Midbrain (tissue), 1 donor: ENCODE data around the gene TSPAN3.

Experiments
- DNase-seq: peaks from one replicate; lab custom pipeline; 2025; lab: John Stamatoyannopoulos, UW

Gene TSPAN3

DNA sequence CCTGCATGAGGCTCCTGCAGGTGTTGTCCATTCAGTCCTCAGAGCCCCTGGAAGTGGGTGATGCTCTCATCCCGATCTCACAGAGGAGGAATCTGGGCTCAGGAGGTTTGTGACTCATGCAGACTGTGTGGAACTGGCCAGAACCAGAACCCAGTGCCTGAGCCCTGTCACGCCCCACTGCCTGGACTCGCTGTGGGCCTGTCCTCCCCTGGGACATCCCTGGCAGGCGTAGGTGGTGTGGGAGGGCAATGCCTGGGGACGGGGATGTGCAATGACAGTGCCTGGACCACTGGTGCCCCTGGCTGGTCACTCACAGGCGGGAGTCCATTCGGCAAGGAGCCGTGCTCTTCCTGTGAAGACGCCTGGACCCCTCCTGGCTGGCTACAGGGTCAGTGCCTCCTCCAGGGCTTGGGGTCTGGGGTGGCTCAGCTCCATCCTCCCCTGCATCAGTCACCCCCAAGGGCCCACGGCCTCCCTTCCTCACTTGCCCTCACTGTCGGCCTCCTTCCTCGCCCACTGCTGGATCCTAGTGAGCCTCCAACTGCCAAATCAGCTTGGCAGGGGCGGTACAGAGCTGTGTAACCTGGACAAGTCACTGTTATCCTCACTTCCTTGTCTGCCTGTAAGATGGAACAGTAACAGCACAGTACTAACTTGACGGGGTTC lies 61.1 kb downstream of the TSPAN3 start:
- no peak for DNase-seq

DNA sequence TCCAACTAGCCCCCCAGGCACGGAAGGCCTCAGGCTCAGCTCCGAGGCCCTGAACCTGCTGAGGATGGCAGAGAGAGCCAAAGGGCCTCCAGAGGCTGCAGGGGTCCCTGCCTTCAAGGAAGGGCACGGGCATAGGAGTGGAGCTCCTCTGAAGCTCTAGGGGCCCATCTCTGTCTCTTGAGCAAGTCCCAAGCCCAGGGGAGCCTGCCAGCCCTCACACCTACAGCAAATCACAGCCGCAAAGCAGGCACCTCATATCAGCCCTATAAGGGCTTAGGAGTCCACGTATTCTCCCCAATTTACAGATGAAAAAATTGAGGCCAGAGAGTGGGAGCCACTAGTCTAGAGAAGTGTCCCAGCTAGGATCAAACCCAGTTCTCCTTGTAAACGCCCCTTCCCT lies 61.7 kb downstream of the TSPAN3 start:
- DNase-seq: no peak

DNA sequence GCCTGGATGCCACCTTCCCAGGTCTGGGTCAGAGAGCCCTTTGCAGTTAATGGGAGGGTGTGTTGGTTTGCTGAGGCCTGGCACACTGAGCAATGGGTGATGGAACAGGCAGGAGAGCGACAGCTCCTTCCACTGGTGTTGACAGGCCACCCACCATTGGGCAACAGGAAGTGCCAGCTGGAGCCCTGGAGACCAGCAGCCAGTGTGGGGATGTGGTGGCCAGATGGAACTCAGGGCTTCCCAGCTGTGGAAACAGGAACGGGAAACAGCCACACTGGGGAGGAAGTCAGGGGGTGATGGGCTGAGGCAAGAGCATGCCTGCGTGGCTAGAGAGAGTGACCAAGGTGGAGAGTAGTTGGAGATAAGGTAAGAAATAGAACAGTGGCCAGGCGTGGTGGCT lies 66.7 kb downstream of the TSPAN3 start:
- peak; percentile 17 for DNase-seq

DNA sequence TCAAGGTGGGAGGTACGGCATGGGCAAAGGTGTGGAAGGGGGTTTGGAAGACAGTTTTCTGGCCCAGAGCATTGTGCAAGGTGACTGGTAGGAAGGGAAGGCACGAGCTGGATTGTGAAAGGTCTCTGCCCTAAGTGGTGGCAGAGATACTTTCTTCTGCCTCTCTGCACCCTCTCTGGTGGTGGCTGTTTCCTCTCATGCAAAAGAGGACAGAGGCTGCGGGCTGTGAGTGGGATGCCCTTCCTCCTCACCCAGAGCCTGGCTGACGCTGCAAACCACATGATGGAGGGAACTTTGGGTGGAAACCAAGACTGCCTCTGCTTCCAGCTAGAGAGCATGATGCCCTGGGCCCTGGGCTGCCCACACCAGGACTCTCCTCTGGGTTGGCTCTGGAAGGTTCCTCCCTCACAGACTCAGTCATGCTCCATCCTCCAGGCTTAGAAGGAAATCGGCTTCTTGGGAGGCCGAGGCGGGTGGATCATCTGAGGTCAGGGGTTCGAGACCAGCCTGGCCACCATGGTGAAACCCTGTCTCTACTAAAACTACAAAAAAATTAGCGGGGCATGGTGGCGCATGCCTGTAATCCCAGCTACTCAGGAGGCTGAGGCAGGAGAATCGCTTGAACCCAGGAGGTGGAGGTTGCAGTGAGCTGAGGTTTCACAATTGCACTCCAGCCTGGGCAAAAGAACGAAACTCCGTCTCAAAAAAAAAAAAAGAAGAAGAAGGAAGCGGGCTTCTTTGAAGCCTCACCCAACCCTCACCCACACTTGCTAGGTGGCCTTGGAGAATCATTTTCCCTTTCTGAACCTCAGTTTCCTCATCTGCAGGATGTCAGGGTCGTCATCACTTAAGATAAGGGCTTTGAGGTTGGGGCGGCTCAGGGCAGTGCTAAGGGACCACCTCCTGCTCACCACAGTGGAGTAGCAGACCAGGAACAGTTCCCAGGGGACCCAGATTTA lies 67.7 kb downstream of the TSPAN3 start:
- peak; percentile 10 for DNase-seq

DNA sequence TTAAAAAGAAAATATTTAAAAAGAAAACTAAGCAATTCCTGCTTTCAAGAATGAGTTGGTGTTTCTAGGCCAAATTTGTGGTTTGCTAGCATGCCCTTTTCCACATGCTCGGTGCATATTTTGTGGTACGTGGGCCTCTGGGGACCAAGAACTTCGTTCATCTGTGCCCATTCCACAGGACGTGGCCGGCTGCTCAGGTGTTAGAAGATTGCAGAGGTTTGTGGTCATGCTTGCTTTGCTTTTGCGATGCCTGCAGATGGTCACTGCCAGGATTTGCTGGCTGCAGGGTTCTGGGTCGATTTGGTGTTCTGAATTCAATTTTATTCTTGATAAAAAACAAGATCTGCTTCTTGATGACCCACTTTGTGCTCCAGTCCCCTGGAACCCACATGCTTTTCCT lies 68.5 kb downstream of the TSPAN3 start:
- no peak for DNase-seq

DNA sequence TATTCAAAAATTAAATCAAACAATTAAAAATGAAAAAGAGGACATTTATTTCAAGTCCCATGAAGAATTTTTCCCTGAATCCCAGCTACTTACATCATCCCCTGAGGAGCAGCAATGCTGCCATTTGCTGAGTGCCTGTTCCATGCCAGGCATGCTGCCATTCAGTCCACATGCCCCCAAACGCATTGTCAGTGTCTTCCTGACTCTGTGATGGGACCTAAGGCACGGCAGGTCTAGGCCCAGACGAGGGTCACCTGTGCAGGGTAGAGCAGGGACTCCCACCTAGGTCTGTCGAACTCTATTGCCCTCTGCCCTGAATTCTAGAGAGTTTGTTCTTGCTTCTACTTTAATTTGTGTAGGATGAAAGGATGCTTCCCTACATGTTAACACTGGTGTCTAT lies 68.9 kb downstream of the TSPAN3 start:
- no peak for DNase-seq

DNA sequence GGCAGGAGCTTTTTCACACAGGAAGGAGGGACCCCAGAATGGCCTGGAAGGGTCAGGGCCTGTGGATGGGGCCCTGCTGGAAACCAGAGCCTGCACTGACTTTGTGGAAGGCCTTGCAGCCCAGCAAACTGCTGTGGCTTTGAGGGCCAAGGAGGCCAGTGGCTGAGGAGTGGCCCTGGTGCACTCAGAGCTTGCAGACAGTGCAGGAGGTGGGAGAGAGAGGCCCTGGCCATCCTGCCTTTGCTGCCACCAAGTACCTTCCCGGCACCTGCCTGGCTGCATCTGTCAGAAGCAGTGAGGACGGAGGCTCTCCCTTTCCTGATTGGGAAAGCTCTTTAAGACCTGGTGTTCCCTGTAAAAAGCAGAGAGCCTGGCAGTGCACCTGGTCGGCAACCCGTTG lies 69.6 kb downstream of the TSPAN3 start:
- no peak for DNase-seq

DNA sequence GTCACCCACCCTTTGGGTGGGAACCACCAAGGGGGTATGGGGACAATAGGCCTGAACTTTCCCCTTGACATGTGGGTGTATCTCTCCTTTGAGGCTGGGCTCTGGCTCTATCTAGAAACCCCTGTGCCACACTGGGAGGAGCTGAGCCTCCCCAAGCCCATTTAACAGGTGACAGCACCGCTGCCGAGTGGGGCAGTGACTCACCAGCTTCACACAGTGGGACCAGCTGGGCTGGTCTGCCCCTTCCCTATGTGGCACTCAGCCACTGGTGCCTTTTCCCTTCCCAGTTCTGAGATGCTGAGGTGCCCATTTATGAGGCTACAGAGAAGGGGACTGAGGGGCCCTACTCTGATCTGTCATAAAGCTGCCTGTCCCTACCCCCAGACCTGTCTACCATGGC lies 70.9 kb downstream of the TSPAN3 start:
- DNase-seq: no peak

DNA sequence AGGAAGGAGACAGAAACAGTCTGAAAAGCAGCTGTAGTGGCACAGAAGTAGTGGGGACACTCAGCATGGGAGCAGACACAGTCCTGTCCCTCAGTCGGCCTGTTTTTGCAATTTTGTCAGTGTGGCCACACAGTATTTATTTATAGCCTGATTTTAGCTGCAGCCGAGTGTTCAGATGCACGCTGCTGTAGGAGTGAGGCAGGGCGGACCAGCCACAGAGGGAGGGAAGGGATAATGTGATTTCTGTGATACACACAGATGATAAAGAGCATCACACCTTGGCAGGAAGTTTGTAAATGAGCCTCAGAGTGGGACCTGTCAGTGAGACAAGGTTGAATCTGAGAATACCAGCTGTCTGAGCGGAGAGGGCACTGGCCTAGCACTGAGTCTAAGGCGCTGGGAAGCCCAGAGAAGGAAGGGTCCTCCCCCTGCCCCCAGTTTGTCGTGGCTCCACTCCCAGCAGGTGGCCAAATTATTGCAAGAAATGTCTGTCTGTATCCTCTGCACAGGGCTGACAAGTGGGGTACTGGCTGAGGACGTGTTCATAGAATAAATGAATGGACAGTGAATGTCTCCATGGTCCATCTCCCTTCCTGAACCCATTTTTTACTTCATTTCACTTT lies 72.1 kb downstream of the TSPAN3 start:
- DNase-seq: no peak

DNA sequence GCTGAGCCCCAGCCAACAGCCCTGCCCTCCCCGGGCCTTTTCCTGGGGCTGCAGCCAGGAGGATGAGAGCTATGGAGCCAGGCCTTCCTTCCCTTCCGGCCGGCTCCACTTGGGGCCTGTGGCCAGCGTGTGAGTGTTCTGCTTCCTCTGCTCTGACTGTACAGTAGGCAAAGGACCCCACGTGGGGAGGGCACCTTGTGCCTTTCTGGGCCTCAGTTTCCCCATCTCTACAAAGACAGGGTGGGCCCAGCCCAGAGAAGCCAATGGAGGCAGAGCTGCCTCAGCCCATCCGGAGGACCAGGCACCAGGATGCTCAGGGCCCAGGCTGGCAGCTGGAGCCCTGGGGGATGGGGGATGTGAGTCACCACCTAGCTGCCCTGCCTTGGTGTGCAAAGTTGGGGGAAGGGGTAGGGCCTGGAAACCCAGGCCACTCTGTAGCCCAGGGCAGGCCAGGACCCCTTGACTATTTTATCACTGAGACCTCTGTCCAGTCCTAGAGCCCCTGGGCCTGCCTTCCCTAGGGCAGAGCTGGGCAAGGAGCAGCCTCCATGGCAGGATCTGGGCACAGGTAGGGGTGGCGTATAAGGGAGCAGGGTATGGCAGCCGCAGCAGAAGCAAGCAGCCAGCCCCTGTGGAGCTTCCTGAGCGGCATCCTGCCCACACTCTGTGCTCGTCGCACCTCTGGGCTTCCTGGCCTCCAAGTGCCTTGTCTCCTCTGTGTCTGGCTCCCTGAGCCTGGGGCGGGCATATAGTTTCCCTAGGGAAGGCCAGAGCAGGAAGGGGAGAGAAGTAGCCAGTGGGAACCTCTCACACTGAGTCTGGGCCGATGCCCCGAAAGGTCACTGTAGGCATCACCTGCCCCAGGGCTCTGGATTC lies 74.1 kb downstream of the TSPAN3 start:
- DNase-seq: peak; percentile 35

DNA sequence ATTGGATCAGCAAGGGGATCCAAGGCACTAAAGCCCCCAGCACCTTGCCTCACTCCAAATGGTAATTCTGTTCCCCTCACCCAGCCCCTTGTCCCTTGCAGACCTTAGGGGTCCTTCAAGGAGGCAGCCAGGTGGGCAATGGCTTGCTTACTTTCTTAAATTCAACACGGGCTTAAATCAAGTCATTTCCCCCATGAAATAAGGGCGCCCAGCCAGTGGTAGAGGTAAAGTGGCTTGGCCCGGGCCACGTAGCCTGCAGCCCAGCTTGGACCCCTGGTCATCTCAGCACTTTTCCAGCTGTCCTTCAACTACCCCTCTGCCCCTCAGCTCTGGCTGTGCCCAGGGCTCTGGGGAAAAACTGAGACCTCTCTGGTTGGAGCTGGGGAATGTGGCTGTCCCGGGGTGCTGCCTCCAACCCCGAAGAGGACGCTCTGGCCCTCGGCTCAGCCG lies 74.8 kb downstream of the TSPAN3 start:
- no peak for DNase-seq

DNA sequence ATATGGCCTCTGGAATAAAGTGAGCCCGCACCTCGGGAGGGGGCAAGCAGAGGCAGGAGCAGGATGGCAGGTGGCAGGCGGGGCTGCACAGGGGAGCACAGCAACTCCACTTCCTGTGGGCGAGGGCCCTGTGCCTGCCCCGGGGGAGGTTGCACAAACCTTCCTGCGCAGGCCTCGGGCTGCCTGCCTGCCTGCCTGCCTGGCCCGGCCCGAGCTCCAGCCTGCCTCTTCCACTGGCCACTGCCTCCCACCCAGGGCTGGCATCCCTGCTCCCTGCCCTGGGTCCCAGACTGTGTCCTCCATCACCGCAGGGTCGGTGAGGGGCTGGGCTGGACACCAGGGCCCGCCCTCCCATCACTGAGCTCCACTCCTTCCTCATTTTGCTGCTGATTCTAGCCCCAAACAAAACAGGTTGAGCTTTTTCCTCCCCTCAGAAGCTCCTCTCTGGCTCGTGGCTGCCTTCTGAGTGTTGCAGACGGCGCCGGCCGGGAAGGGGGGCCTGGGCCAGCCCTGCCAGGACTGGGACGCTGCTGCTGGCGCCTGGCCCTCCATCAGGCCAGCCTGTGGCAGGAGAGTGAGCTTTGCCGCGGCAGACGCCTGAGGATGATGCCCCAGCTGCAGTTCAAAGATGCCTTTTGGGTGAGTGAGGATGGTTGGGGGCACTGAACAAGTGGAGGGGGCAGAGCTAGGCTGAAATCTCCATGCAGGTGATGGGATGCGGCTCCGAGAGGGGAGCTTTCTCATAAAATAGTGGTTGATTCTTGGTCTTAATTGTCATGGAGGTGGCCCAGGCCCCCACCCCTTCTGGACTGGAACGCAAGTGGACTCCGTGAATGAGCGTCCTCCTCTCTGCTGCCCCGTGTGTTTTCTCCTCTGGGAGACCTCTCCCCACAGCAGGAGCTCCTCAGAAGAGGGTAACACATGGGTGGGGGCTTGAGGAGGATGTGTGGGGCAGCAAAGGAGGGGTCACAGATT lies 75.7 kb downstream of the TSPAN3 start, which contains the start of gene PSTPIP1:
Gene PSTPIP1 (plus strand): TSS at position 156 of the 975 bp plus-strand sequence. CDS start 448 bp downstream, at position 604.
- DNase-seq: peak; percentile 68

DNA sequence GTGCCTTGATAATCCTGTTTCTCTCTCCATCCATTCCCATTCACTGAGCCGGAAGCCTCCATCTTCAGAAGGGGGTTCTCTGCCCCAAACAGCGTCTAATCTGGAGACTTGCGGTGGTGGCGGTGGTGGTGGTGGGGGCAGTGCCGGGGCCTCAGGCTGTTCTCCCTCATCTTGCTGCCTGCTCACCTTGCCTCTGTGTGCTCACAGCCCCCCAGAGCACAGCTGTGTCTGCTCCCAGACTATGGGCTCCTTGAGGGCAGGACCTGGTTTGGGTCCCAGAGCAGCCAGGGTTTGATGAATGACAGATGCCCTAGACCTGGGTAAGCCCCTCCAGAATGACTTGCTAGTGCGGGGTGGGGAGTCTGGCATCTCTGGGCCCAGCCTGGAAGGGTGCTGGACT lies 76.4 kb downstream of the TSPAN3 start:
- no peak for DNase-seq

DNA sequence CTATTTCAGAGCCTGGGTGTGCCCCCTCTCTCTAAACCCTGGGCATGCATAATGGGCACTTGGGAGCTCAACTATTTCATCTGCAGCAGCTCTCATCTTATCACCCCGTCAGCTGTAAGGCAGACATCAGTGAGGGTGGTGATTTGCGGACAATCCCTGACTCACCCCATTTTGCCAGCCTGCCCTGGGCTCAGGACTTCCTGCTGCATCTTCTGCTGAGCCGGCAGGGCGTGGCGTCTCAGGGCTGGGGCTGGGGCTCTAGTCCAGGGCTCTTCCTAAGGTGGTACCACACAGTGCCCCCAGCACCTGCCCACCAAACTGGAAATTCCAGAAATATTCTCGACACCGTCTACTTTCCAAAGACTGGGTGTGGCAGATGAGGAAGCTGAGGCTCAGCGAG lies 76.9 kb downstream of the TSPAN3 start:
- DNase-seq: no peak

DNA sequence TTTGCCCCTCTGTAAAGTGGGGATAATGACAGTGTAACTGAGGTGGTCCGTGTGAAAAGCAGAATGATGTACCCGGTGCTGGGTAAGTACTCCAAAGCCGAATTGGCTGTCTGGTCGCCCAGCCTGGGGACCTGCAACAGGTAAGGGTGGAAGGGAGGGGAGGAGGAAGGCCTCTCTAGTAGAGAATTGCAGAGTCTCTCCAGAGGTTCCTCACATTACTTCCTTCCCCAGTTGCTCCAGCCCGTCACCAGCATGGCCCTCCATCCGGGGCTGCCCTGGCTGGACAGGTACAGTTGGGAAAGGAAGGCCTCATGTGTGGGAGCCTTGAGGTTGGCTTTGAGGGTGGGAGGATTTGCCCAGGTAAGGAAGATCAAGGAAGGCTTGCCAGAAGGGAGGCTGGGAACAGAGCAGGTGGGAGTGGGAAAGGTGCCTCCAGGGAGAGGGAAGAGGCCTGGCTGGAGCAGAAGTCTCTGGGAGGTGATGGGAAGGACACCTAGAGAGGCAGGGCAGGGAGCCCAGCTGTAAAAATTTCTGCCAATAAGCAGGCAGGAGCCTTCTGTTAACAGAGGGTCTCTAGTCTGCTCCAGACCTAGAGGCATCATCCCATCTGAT lies 77.7 kb downstream of the TSPAN3 start:
- DNase-seq: no peak

DNA sequence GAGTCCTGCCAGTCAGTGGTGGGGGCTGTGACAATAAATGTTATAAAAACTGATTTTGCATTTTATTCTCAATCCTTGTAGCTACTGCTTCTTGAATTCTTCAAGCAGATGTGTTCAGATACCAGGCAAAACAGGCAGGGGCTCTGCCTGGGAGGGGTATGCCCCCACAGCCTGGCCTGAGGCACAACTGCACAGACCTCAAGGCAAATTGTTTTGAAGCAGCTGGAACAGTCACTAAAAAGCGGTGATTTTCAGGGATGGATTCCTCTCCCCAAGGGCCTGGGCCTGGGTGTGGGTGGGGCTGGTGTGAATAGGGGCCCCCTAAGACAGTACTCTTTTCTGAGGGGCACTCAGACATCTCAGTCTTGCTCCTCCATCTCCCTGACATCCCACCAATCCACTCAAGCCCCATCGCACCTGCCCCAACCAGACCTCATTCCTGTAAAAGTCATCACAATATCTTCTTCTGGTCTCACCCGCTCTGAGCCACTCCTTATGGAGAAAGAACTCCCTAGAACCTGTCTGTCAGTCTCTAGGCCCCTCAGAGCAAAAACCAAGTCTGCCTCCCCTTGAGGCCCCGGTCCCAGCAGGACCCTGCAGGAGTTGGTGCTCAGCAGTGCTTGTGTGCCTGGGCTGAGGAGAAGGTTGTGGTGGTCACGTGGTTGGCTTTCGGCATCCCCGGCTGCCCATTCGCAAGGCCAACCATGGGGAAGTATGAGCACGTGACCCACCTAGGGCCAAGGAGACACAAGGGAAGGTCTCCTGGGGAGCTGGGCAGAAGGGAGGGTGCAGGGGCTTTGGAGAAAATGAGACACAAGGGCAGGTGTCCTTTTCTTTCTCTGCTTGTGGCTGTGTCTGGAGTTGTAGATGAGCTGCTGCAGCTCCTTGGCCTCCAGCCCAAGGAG lies 78.9 kb downstream of the TSPAN3 start:
- peak; percentile 15 for DNase-seq
